ENCODE results near the gene FKBP15. TPM values are rescaled to one million over a fixed set of nuclear protein-coding genes. Genes with fewer than 3 reads are reported as not detected.

FKBP15 gene
- total RNA-seq, 1 donor from 2014 or later = 23.8 TPM

GRCh38 chr9:113168809-113169208, 52.3 kb downstream of the FKBP15 start:
- no peak overlapping the region for H3K27ac Mint-ChIP-seq
- no peak for DNase-seq (ENCODE audit: extremely low spot score, unreplicated experiment)
- H3K4me1 Mint-ChIP-seq (ENCODE audit: unreplicated experiment) = no peaks in the 10 kb centered on the region
- H3K4me3 Mint-ChIP-seq = no peak overlapping the region
- peaks cover 33% of the 10 kb centered on the region for H3K36me3 Mint-ChIP-seq
- TF ChIP-seq CTCF (conservative IDR thresholded peaks at IDR 0.05) = no peak
- no peaks in the 10 kb centered on the region for H3K27me3 Mint-ChIP-seq
- no peaks in the 10 kb centered on the region for H3K9me3 Mint-ChIP-seq

GRCh38 chr9:113166039-113166438, 55.0 kb downstream of the FKBP15 start:
- no peak overlapping the region for H3K4me3 Mint-ChIP-seq
- DNase-seq (ENCODE audit: extremely low spot score, unreplicated experiment) = no peak
- H3K9me3 Mint-ChIP-seq = no peaks in the 10 kb centered on the region
- H3K4me1 Mint-ChIP-seq (ENCODE audit: unreplicated experiment) = no peaks in the 10 kb centered on the region
- TF ChIP-seq CTCF (conservative IDR thresholded peaks at IDR 0.05) = no peak
- no peak overlapping the region for H3K27ac Mint-ChIP-seq
- no peaks in the 10 kb centered on the region for H3K27me3 Mint-ChIP-seq
- H3K36me3 Mint-ChIP-seq = peaks cover 32% of the 10 kb centered on the region

- H3K27ac Mint-ChIP-seq = no peak overlapping the region
- DNase-seq (ENCODE audit: extremely low spot score, unreplicated experiment) = no peak
- no peak overlapping the region for H3K4me3 Mint-ChIP-seq
Measured at GRCh38 chr9:113164536-113165300, 56.4 kb downstream of the FKBP15 start.

GRCh38 chr9:113163001-113163400, 58.1 kb downstream of the FKBP15 start:
- Mint-ChIP-seq H3K27me3 (no peaks in the 10 kb centered on the region), H3K36me3 (peaks cover 29% of the 10 kb centered on the region), H3K4me3 (no peak overlapping the region), H3K27ac (no peak overlapping the region), H3K4me1 (ENCODE audit: unreplicated experiment) (peaks cover 3% of the 10 kb centered on the region), H3K9me3 (no peaks in the 10 kb centered on the region)
- no peak for TF ChIP-seq CTCF (conservative IDR thresholded peaks at IDR 0.05)
- DNase-seq (ENCODE audit: extremely low spot score, unreplicated experiment) = no peak

More at GRCh38 chr9:113164536-113165300, 56.4 kb downstream of the FKBP15 start:
- Mint-ChIP-seq H3K27me3 (no peaks in the 10 kb centered on the region), H3K4me1 (ENCODE audit: unreplicated experiment) (peaks cover 3% of the 10 kb centered on the region), H3K36me3 (peaks cover 29% of the 10 kb centered on the region), H3K9me3 (no peaks in the 10 kb centered on the region)
- TF ChIP-seq CTCF (conservative IDR thresholded peaks at IDR 0.05) = no peak

GRCh38 chr9:113160571-113160970, 60.5 kb downstream of the FKBP15 start:
- Mint-ChIP-seq H3K36me3 (peaks cover 24% of the 10 kb centered on the region), H3K9me3 (no peaks in the 10 kb centered on the region), H3K27ac (no peak overlapping the region), H3K4me3 (no peak overlapping the region), H3K4me1 (ENCODE audit: unreplicated experiment) (peaks cover 12% of the 10 kb centered on the region), H3K27me3 (no peaks in the 10 kb centered on the region)
- no peak for DNase-seq (ENCODE audit: extremely low spot score, unreplicated experiment)
- TF ChIP-seq CTCF (conservative IDR thresholded peaks at IDR 0.05) = no peak
